Endothelial cell of umbilical vein (primary cell): ENCODE results near the gene DIPK1A.

ENCODE experiments used
- CTCF ChIP-seq, 2 donors: IDR thresholded peaks; 1 replicate in 1 of 2; 2 replicates in 1 of 2; pipeline ENCODE4 v1.5.1; 2011; ENCODE audit warnings: low read length in 2 of 2, mild to moderate bottlenecking in 2 of 2, moderate library complexity in 2 of 2, control low read depth in 1 of 2, inconsistent platforms in 1 of 2, low read depth in 1 of 2; ENCODE audit not compliant: insufficient read depth in 1 of 2; ENCODE audit errors: extremely low read depth in 1 of 2
- EZH2 ChIP-seq: IDR thresholded peaks from 2 replicates; pipeline ENCODE4 v1.6.1; 2012; ENCODE audit warnings: borderline replicate concordance, low read depth, mild to moderate bottlenecking, moderate library complexity, low read length, inconsistent platforms; ENCODE audit not compliant: severe bottlenecking
- JUN ChIP-seq: IDR thresholded peaks from 2 replicates; pipeline ENCODE4 v1.6.1; 2011; ENCODE audit warnings: borderline replicate concordance, low read depth; ENCODE audit not compliant: insufficient read length, insufficient read depth
- POLR2A ChIP-seq: IDR thresholded peaks from 2 replicates; pipeline ENCODE4 v1.6.1; 2012; ENCODE audit warnings: low read depth, mild to moderate bottlenecking, control low read depth, low read length
- POLR2AphosphoS5 ChIP-seq: IDR thresholded peaks from 2 replicates; pipeline ENCODE4 v1.6.1; 2012; ENCODE audit warnings: low read depth, mild to moderate bottlenecking, control low read depth, low read length, moderate library complexity; ENCODE audit not compliant: insufficient read depth

GRCh38 chr1:93004566-93005251, 43.4 kb upstream of the DIPK1A start:
- TF ChIP-seq POLR2A, result no peak
- TF ChIP-seq CTCF (IDR thresholded peaks at IDR 0.05; ENCODE audit: extremely low read depth in 1 of 2, insufficient read depth in 1 of 2, low read depth in 1 of 2, low read length in 2 of 2), result no peak
- TF ChIP-seq POLR2AphosphoS5, result no peak
- no peak for TF ChIP-seq EZH2
- TF ChIP-seq JUN, result no peak
